SK-N-SH (cell line): ENCODE measurements around the gene HPCA. TPM values are rescaled to one million over a fixed set of nuclear protein-coding genes. Genes with fewer than 3 reads are reported as not detected.

ENCODE experiments used
- CTCF ChIA-PET: fragments of 300-600, 350-600 bp; formaldehyde crosslinking; extraction: SDS; loops from one replicate; lab custom pipeline; 2021; lab: Yijun Ruan, JAX
- POLR2A ChIA-PET: fragments of 350-600 bp; sonication (Branson Sonifier 250); formaldehyde crosslinking; extraction: SDS; loops from one replicate; lab custom pipeline; 2020; ENCODE audit warnings: antibody characterized with exemption, inconsistent platforms; lab: Yijun Ruan, JAX
- DNase-seq: peaks from one replicate; pipeline ENCODE4 v3.0.0; 2012
- H2AFZ ChIP-seq: fragments of 200-600 bp; sonication (generic); 2 replicates; pipeline ENCODE4 v1.8.1; 2016; ENCODE audit warnings: antibody characterized with exemption, mild to moderate bottlenecking, low read depth
- H3F3A ChIP-seq: fragments of 200-600 bp; sonication (generic); replicated peaks from 2 replicates; pipeline ENCODE3; 2016; ENCODE audit warnings: antibody characterized with exemption, mild to moderate bottlenecking; ENCODE audit not compliant: insufficient read depth
- H3K27ac ChIP-seq, 2 experiments: fragments of 200-500 bp in 1 of 2; fragments of 200-600 bp in 1 of 2; sonication (Bioruptor generic) in 1 of 2; sonication (generic), shearing (Covaris generic) in 1 of 2; 2 replicates each; pipeline versions ENCODE4 v1.5.1 to v1.6.1; 2014 to 2016; ENCODE audit warnings: low read depth in 2 of 2, inconsistent platforms in 1 of 2, low read length in 1 of 2, mild to moderate bottlenecking in 1 of 2, mixed read lengths in 1 of 2
- H3K27me3 ChIP-seq: fragments of 200-600 bp; sonication (generic), shearing (Covaris generic); 2 replicates; pipeline ENCODE4 v1.6.1; 2016; ENCODE audit warnings: mixed run types; ENCODE audit not compliant: insufficient read depth
- H3K36me3 ChIP-seq, 2 experiments: fragments of 200-500 bp in 1 of 2; fragments of 200-600 bp in 1 of 2; sonication (Bioruptor generic) in 1 of 2; sonication (generic) in 1 of 2; replicated peaks in 1 of 2; 2 replicates each; pipeline versions ENCODE3 to v1.5.1; 2014 to 2016; ENCODE audit warnings: low read length in 1 of 2, mild to moderate bottlenecking in 1 of 2; ENCODE audit not compliant: insufficient read depth in 2 of 2, control insufficient read depth in 1 of 2
- H3K4me1 ChIP-seq, 2 experiments: fragments of 200-500 bp in 1 of 2; fragments of 200-600 bp in 1 of 2; sonication (Bioruptor generic) in 1 of 2; sonication (generic), shearing (Covaris generic) in 1 of 2; 2 replicates each; pipeline versions ENCODE4 v1.5.1 to v1.6.1; 2014 to 2016; ENCODE audit warnings: low read depth in 1 of 2, low read length in 1 of 2, mixed run types in 1 of 2; ENCODE audit not compliant: insufficient read depth in 2 of 2, control insufficient read depth in 1 of 2
- H3K4me2 ChIP-seq: fragments of 200-600 bp; sonication (generic), shearing (Covaris generic); 2 replicates; pipeline ENCODE4 v1.6.1; 2017; ENCODE audit warnings: mixed run types
- H3K4me3 ChIP-seq, 2 experiments: fragments of 200-500 bp in 1 of 2; fragments of 200-600 bp in 1 of 2; sonication (Bioruptor generic) in 1 of 2; sonication (generic), shearing (Covaris generic) in 1 of 2; 2 replicates each; pipeline versions ENCODE4 v1.5.1 to v1.8.1; 2014 to 2016; ENCODE audit warnings: low read depth in 2 of 2, inconsistent platforms in 1 of 2, low read length in 1 of 2, mild to moderate bottlenecking in 1 of 2, mixed read lengths in 1 of 2, moderate library complexity in 1 of 2
- H3K79me2 ChIP-seq: fragments of 200-600 bp; sonication (generic); 2 replicates; pipeline ENCODE4 v1.8.1; 2017; ENCODE audit warnings: mild to moderate bottlenecking; ENCODE audit not compliant: insufficient read depth
- H3K9ac ChIP-seq: fragments of 200-600 bp; sonication (generic); 2 replicates; pipeline ENCODE4 v1.6.1; 2017; ENCODE audit warnings: mixed run types
- H3K9me2 ChIP-seq: fragments of 200-600 bp; sonication (generic); 2 replicates; pipeline ENCODE4 v1.6.1; 2017; ENCODE audit warnings: mixed run types
- H3K9me3 ChIP-seq: fragments of 200-600 bp; sonication (generic); 2 replicates; pipeline ENCODE4 v1.6.1; 2017; ENCODE audit warnings: mixed run types, mild to moderate bottlenecking, moderate library complexity
- H4K20me1 ChIP-seq: fragments of 200-600 bp; sonication (generic); 2 replicates; pipeline ENCODE4 v1.6.1; 2017; ENCODE audit warnings: mild to moderate bottlenecking, mixed run types; ENCODE audit not compliant: insufficient read depth
- ELF1 ChIP-seq: IDR thresholded peaks from 2 replicates; pipeline ENCODE4 v1.4.0; 2012
- EP300 ChIP-seq, 2 experiments: IDR thresholded peaks; 2 replicates each; pipeline versions ENCODE4 v1.4.0 to v1.6.1; 2012; ENCODE audit warnings: borderline replicate concordance in 1 of 2, low read depth in 1 of 2, low read length in 1 of 2
- FOSL2 ChIP-seq: IDR thresholded peaks from 2 replicates; pipeline ENCODE4 v1.4.0; 2012; ENCODE audit warnings: low read depth, mild to moderate bottlenecking, moderate library complexity, borderline replicate concordance
- FOXJ3 ChIP-seq: sonication (generic); formaldehyde crosslinking; IDR thresholded peaks from 2 replicates; pipeline ENCODE4 v1.5.1; 2020; ENCODE audit warnings: mild to moderate bottlenecking, missing genetic modification reagents
- FOXM1 ChIP-seq: IDR thresholded peaks from 2 replicates; pipeline ENCODE4 v1.4.0; 2012; ENCODE audit warnings: low read depth, mild to moderate bottlenecking
- JUND ChIP-seq: IDR thresholded peaks from 2 replicates; pipeline ENCODE4 v1.4.0; 2012
- NRF1 ChIP-seq: IDR thresholded peaks from 2 replicates; pipeline ENCODE4 v1.6.1; 2012; ENCODE audit warnings: low read depth, mild to moderate bottlenecking, low read length
- RAD21 ChIP-seq: IDR thresholded peaks from 2 replicates; pipeline ENCODE4 v1.6.1; 2012; ENCODE audit warnings: mild to moderate bottlenecking, low read length
- RCOR1 ChIP-seq: fragments of 150-350 bp; IDR thresholded peaks from 2 replicates; pipeline ENCODE4 v1.6.1; 2017; ENCODE audit warnings: antibody characterized with exemption, low read length
- YY1 ChIP-seq: IDR thresholded peaks from 2 replicates; pipeline ENCODE4 v1.4.0; 2012; ENCODE audit warnings: low read depth, mild to moderate bottlenecking
- WGBS: methylation state at CpG from one replicate; pipeline ENCODE4 v1.1.6; 2017; ENCODE audit warnings: low lambda C conversion rate; 5-methylcytosine and 5-hydroxymethylcytosine counted together
- polyA plus RNA-seq, 3 experiments: library from polyadenylated mRNA; depleted of rRNA; stranded (reverse); fragments of >200 nt; gene quantifications; 2 replicates each; pipeline ENCODE4 v1.2.3, GENCODE V29; 2012
- TF ChIP-seq, protein P1 (sequence below): IDR thresholded peaks from 2 replicates; pipeline ENCODE4 v1.4.0; 2012; ENCODE audit warnings: low read depth, borderline replicate concordance
- TF ChIP-seq, protein P2 (sequence below): IDR thresholded peaks from 2 replicates; pipeline ENCODE4 v1.4.0; 2012; ENCODE audit warnings: low read depth
- TF ChIP-seq, protein P3 (sequence below): fragments of 150-350 bp; IDR thresholded peaks from 2 replicates; pipeline ENCODE4 v1.6.1; 2016; ENCODE audit warnings: mild to moderate bottlenecking, low read depth, low read length
- TF ChIP-seq, protein P4 (sequence below): IDR thresholded peaks from 2 replicates; pipeline ENCODE4 v1.4.0; 2012; ENCODE audit warnings: low read depth, borderline replicate concordance
- TF ChIP-seq, protein P5 (sequence below): fragments of 200-600 bp; sonication (generic); IDR thresholded peaks from 2 replicates; pipeline ENCODE4 v1.6.1; 2017; ENCODE audit warnings: antibody characterized with exemption, mild to moderate bottlenecking, moderate library complexity

HPCA gene
- polyA plus RNA-seq, 1 of the 3 experiments (the other 2 are of a cell fraction): not detected

DNA sequence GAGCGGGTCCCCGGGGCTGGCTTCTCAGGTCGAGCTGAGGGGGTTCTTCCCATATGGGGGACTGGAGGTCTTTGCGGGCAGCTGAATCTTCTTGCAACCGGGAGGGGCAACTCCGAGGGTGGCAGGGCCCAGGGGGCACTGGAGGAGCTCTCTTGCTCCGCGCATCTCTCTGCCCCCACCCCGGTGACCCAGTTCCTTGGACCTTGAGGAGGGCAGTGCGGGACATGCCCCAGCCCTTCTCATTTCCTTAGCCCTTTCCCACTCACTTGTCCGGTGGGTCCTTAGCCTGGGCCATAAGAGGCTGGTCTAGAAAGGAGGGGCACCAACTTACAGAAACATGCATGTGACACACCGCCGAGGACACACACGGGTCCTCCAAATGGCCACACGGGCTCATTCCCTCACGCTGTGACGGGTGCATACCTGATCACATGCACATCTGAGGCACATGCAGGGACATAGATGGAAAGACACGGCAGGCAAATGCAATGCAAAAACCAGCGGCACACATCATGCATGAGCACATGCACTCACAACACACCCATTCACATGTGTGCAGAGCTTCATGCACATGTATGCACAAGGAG is 630 bp downstream of the HPCA start (continued):
- TF ChIP-seq, protein P1, sequence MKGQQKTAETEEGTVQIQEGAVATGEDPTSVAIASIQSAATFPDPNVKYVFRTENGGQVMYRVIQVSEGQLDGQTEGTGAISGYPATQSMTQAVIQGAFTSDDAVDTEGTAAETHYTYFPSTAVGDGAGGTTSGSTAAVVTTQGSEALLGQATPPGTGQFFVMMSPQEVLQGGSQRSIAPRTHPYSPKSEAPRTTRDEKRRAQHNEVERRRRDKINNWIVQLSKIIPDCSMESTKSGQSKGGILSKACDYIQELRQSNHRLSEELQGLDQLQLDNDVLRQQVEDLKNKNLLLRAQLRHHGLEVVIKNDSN: no peak
- TF ChIP-seq, protein P2, sequence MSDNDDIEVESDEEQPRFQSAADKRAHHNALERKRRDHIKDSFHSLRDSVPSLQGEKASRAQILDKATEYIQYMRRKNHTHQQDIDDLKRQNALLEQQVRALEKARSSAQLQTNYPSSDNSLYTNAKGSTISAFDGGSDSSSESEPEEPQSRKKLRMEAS: no peak
- no peak for TF ChIP-seq RCOR1
- TF ChIP-seq, protein P3, sequence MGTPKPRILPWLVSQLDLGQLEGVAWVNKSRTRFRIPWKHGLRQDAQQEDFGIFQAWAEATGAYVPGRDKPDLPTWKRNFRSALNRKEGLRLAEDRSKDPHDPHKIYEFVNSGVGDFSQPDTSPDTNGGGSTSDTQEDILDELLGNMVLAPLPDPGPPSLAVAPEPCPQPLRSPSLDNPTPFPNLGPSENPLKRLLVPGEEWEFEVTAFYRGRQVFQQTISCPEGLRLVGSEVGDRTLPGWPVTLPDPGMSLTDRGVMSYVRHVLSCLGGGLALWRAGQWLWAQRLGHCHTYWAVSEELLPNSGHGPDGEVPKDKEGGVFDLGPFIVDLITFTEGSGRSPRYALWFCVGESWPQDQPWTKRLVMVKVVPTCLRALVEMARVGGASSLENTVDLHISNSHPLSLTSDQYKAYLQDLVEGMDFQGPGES: no peak
- TF ChIP-seq NRF1: no peak
- no peak for TF ChIP-seq FOSL2
- TF ChIP-seq ELF1: no peak
- no peak for TF ChIP-seq FOXJ3 (CRISPR knock-in tag)
- TF ChIP-seq RAD21: no peak
- TF ChIP-seq FOXM1: no peak
- TF ChIP-seq JUND: no peak

DNA sequence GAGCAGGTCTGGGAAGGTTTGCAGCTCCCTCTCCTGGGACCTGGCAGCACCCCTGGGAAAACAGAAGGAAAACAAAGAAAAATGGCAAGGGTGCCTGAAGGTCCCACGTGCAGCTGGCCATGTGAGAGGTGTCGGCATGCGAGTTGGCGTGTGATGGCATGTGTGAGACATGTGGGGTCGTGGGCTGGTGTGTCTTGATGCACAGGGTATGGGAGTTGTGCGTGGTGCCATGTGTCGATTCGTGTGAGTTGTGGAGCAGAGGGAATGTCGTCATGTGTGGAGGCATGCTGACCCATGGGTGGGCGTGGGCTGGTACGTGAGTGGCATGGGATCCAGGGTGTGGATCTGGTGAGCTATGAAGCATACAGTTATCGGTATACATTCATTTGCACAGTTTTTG is 1.3 kb downstream of the HPCA start:
- H3K4me2 ChIP-seq: no peak overlapping the region
- CTCF ChIA-PET: interaction anchor here (1.8 to 9.0 kb wide), 4 partner anchors 11 to 486 kb away, joined by 4 to 46 read pairs (median 22); partner anchors contain the start of gene FNDC5

More for the DNA sequence above, 1.3 kb downstream of the HPCA start:
- H3K4me3 ChIP-seq: no peak overlapping the region
- no peaks in the 10 kb centered on the region for H3K79me2 ChIP-seq
- H3K9ac ChIP-seq: no peak overlapping the region
- no peaks in the 10 kb centered on the region for H3K36me3 ChIP-seq
- peaks cover 0 to 8% of the 10 kb centered on the region in 2 experiments; a peak in 2 of 4 replicates for H3K4me1 ChIP-seq
- no peak overlapping the region for H2AFZ ChIP-seq
- H3K27ac ChIP-seq: no peak overlapping the region
- 53% methylated on average over 12 of the region's 12 CpGs for WGBS
- no peaks in the 10 kb centered on the region for H3K9me2 ChIP-seq
- H3K27me3 ChIP-seq: peaks cover 5% of the 10 kb centered on the region; the same call in 1 of the 2 replicates
- peaks cover 4% of the 10 kb centered on the region for H3F3A ChIP-seq
- no peaks in the 10 kb centered on the region for H3K9me3 ChIP-seq
- 0 out of 2 replicates have a peak, but pooled peaks cover 4% of the 10 kb centered on the region for H4K20me1 ChIP-seq
- TF ChIP-seq EP300 (IDR thresholded peaks at IDR 0.05; ENCODE audit: borderline replicate concordance in 1 of 2, low read depth in 1 of 2, low read length in 1 of 2): no peak
- TF ChIP-seq, protein P3: no peak
- TF ChIP-seq, protein P4, sequence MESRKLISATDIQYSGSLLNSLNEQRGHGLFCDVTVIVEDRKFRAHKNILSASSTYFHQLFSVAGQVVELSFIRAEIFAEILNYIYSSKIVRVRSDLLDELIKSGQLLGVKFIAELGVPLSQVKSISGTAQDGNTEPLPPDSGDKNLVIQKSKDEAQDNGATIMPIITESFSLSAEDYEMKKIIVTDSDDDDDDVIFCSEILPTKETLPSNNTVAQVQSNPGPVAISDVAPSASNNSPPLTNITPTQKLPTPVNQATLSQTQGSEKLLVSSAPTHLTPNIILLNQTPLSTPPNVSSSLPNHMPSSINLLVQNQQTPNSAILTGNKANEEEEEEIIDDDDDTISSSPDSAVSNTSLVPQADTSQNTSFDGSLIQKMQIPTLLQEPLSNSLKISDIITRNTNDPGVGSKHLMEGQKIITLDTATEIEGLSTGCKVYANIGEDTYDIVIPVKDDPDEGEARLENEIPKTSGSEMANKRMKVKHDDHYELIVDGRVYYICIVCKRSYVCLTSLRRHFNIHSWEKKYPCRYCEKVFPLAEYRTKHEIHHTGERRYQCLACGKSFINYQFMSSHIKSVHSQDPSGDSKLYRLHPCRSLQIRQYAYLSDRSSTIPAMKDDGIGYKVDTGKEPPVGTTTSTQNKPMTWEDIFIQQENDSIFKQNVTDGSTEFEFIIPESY: no peak
- no peak for TF ChIP-seq YY1
- TF ChIP-seq, protein P5, sequence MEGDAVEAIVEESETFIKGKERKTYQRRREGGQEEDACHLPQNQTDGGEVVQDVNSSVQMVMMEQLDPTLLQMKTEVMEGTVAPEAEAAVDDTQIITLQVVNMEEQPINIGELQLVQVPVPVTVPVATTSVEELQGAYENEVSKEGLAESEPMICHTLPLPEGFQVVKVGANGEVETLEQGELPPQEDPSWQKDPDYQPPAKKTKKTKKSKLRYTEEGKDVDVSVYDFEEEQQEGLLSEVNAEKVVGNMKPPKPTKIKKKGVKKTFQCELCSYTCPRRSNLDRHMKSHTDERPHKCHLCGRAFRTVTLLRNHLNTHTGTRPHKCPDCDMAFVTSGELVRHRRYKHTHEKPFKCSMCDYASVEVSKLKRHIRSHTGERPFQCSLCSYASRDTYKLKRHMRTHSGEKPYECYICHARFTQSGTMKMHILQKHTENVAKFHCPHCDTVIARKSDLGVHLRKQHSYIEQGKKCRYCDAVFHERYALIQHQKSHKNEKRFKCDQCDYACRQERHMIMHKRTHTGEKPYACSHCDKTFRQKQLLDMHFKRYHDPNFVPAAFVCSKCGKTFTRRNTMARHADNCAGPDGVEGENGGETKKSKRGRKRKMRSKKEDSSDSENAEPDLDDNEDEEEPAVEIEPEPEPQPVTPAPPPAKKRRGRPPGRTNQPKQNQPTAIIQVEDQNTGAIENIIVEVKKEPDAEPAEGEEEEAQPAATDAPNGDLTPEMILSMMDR: no peak
- TF ChIP-seq RAD21: no peak
- no peak for TF ChIP-seq ELF1
- TF ChIP-seq, protein P2: no peak
- TF ChIP-seq, all 33 proteins: peak for 0
- POLR2A ChIA-PET: interaction anchor here (0.7 kb wide), 1 partner anchor 195 kb away, joined by 3 read pairs; no protein-coding TSS in a partner anchor
- DNase-seq: no peak
